Ascending aorta (tissue), 2 donors: Measurements from ENCODE around the gene CEP43. TPM values are rescaled to one million over a fixed set of nuclear protein-coding genes. Genes with fewer than 3 reads are reported as not detected.

Experiments used
- DNase-seq, 2 donors: peaks; one replicate each; pipeline ENCODE4 v3.0.0-alpha.2; 2019; ENCODE audit warnings: low spot score in 2 of 2
- H3K27ac ChIP-seq, 2 donors: fragments of 200-600 bp; sonication (generic); one replicate each; pipeline ENCODE4 v1.5.1; 2016 to 2017; ENCODE audit warnings: mild to moderate bottlenecking in 1 of 2
- H3K27me3 ChIP-seq: fragments of 200-600 bp; sonication (generic); one replicate; pipeline ENCODE4 v1.5.1; 2017
- H3K36me3 ChIP-seq, 2 donors: fragments of 200-600 bp; sonication (generic); one replicate each; pipeline ENCODE4 v1.5.1; 2016
- H3K4me1 ChIP-seq, 2 donors: fragments of 200-600 bp; sonication (generic); one replicate each; pipeline ENCODE4 v1.5.1; 2016 to 2017; ENCODE audit warnings: mild to moderate bottlenecking in 1 of 2
- H3K4me3 ChIP-seq, 2 donors: fragments of 200-600 bp; sonication (generic); one replicate each; pipeline ENCODE4 v1.5.1; 2016 to 2017; ENCODE audit warnings: mild to moderate bottlenecking in 1 of 2
- H3K9me3 ChIP-seq, 2 donors: fragments of 200-600 bp; sonication (generic); one replicate each; pipeline ENCODE4 v1.5.1; 2016
- CTCF ChIP-seq, 3 experiments: fragments of 200-600 bp in 2 of 3; fragments of 450-650 bp in 1 of 3; sonication (generic) in 2 of 3; IDR thresholded peaks; one replicate each; pipeline ENCODE4 v1.5.1; 2016 to 2019; ENCODE audit warnings: antibody characterized with exemption in 3 of 3, mild to moderate bottlenecking in 1 of 3, moderate library complexity in 1 of 3
- intact Hi-C: fragments of 100-400 bp; cut with DNase I; formaldehyde crosslinking; loops from one replicate; pipeline ENCODE4 v1.15.1; 2023
- total RNA-seq: library from RNA; depleted of rRNA; stranded (reverse); fragments of >200 nt; gene quantifications from one replicate; pipeline ENCODE4 v1.1.0, GENCODE V29; 2016

CEP43 gene
- total RNA-seq, 1 donor from 2014 or later = 10.7 TPM

- Histone ChIP-seq H3K4me1 (no peaks in the 10 kb centered on the region), H3K27me3 (no peaks in the 10 kb centered on the region), H3K9me3 (no peaks in the 10 kb centered on the region), H3K27ac (no peak overlapping the region), H3K4me3 (no peak overlapping the region), H3K36me3 (peaks cover 21 to 50% of the 10 kb centered on the region in 2 donors)
- intact Hi-C loops = no loop called here
- no peak for DNase-seq
- TF ChIP-seq CTCF (IDR thresholded peaks at IDR 0.05) = no peak
These were observed 31.2 kb downstream of the CEP43 start for GRCh38 chr6:167030222-167031072.

GRCh38 chr6:167031082-167031709, 32.0 kb downstream of the CEP43 start:
- TF ChIP-seq CTCF (IDR thresholded peaks at IDR 0.05) = no peak
- Histone ChIP-seq H3K27ac (no peak overlapping the region), H3K27me3 (no peaks in the 10 kb centered on the region), H3K36me3 (peaks cover 21 to 58% of the 10 kb centered on the region in 2 donors), H3K4me1 (no peaks in the 10 kb centered on the region), H3K9me3 (no peaks in the 10 kb centered on the region), H3K4me3 (no peak overlapping the region)
- DNase-seq = no peak
- intact Hi-C loops = no loop called here

- Histone ChIP-seq H3K4me3 (no peak overlapping the region), H3K9me3 (no peaks in the 10 kb centered on the region), H3K36me3 (peaks cover 17 to 57% of the 10 kb centered on the region in 2 donors), H3K4me1 (no peaks in the 10 kb centered on the region), H3K27me3 (no peaks in the 10 kb centered on the region), H3K27ac (no peak overlapping the region)
- no peak for TF ChIP-seq CTCF (IDR thresholded peaks at IDR 0.05)
- no peak for DNase-seq
- intact Hi-C loops = no loop called here
These were observed 34.9 kb downstream of the CEP43 start for GRCh38 chr6:167034056-167034455.

- intact Hi-C loops = no loop called here
- H3K36me3 ChIP-seq = peaks cover 23 to 54% of the 10 kb centered on the region in 2 donors
- DNase-seq = no peak
These were observed 38.6 kb downstream of the CEP43 start for GRCh38 chr6:167037762-167038161.

GRCh38 chr6:167044696-167045095, 45.5 kb downstream of the CEP43 start:
- H3K27me3 ChIP-seq = no peaks in the 10 kb centered on the region
- H3K36me3 ChIP-seq = peaks cover 5 to 11% of the 10 kb centered on the region in 2 donors
- no peak for DNase-seq
- intact Hi-C loops = no loop called here
- H3K4me1 ChIP-seq = no peaks in the 10 kb centered on the region
- H3K27ac ChIP-seq = no peak overlapping the region
- no peaks in the 10 kb centered on the region for H3K9me3 ChIP-seq
- no peak overlapping the region for H3K4me3 ChIP-seq
- TF ChIP-seq CTCF (IDR thresholded peaks at IDR 0.05) = no peak

More at GRCh38 chr6:167037762-167038161, 38.6 kb downstream of the CEP43 start:
- no peaks in the 10 kb centered on the region for H3K4me1 ChIP-seq
- no peak overlapping the region for H3K4me3 ChIP-seq
- no peaks in the 10 kb centered on the region for H3K27me3 ChIP-seq
- no peaks in the 10 kb centered on the region for H3K9me3 ChIP-seq
- TF ChIP-seq CTCF (IDR thresholded peaks at IDR 0.05) = no peak
- no peak overlapping the region for H3K27ac ChIP-seq
